Suprapubic skin (tissue), 4 donors: ENCODE measurements around the gene MTMR4. TPM values are rescaled to one million over a fixed set of nuclear protein-coding genes. Genes with fewer than 3 reads are reported as not detected.

Source experiments
- DNase-seq, 2 donors: peaks; one replicate each; pipeline ENCODE4 v3.0.0-alpha.2; 2019; ENCODE audit warnings: low spot score in 2 of 2
- H3K27ac ChIP-seq: fragments of 200-600 bp; sonication (generic); one replicate; pipeline ENCODE4 v1.5.1; 2019
- H3K27me3 ChIP-seq: fragments of 200-600 bp; sonication (generic); one replicate; pipeline ENCODE4 v1.5.1; 2019
- H3K36me3 ChIP-seq: fragments of 200-600 bp; sonication (generic); one replicate; pipeline ENCODE4 v1.5.1; 2019
- H3K4me1 ChIP-seq: fragments of 200-600 bp; sonication (generic); one replicate; pipeline ENCODE4 v1.5.1; 2019
- H3K4me3 ChIP-seq: fragments of 200-600 bp; sonication (generic); one replicate; pipeline ENCODE4 v1.5.1; 2019; ENCODE audit warnings: mild to moderate bottlenecking
- H3K9me3 ChIP-seq: fragments of 200-600 bp; sonication (generic); one replicate; pipeline ENCODE4 v1.5.1; 2019
- EP300 ChIP-seq: sonication (generic); formaldehyde crosslinking; IDR thresholded peaks from one replicate; pipeline ENCODE4 v1.6.1; 2017; ENCODE audit warnings: antibody characterized with exemption
- POLR2A ChIP-seq, 2 donors: fragments of 450-650 bp; IDR thresholded peaks; one replicate each; pipeline ENCODE4 v1.6.1; 2017; ENCODE audit warnings: antibody characterized with exemption in 2 of 2, mild to moderate bottlenecking in 2 of 2, moderate library complexity in 2 of 2
- POLR2AphosphoS5 ChIP-seq, 3 donors: sonication (generic); formaldehyde crosslinking; IDR thresholded peaks; one replicate each; pipeline ENCODE4 v1.6.1; 2017; ENCODE audit warnings: antibody characterized with exemption in 3 of 3
- WGBS: methylation state at CpG from one replicate; pipeline ENCODE4 v1.1.5; 2018; 5-methylcytosine and 5-hydroxymethylcytosine counted together
- total RNA-seq, 4 donors: library from RNA; depleted of rRNA; stranded (reverse); fragments of >200 nt; gene quantifications; one replicate each; pipeline ENCODE4 v1.1.0, GENCODE V29; 2016
- TF ChIP-seq, protein P1 (sequence below), 2 donors: fragments of 200-600 bp in 1 of 2; fragments of 450-650 bp in 1 of 2; sonication (generic) in 1 of 2; IDR thresholded peaks; one replicate each; pipeline ENCODE4 v1.5.1; 2016 to 2019; ENCODE audit warnings: antibody characterized with exemption in 2 of 2, mild to moderate bottlenecking in 1 of 2, moderate library complexity in 1 of 2

The MTMR4 gene
- total RNA-seq, 4 donors from 2014 or later, result 31.7 to 66.0 (median 53.4) TPM

DNA sequence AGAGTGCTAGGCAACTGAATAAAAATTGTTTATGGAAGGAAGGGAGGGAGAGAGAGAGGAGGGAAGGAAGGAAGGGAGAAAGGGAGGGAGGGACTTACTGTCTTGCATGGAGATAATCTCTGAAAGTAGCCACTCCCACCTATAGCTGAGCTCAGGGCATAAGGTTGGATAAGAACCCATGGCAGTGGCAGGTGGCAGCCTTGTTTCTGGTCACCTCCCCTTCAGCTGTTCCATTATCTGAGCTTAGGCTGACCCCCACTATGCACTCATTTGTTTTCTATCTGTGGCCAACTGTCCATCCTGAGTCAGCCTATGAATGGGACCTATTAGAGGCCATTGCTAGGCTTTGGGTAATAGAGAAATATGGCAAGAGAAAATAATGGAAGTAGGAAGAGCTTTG is 25.3 kb upstream of the MTMR4 start:
- Histone ChIP-seq H3K9me3 (no peaks in the 10 kb centered on the region), H3K36me3 (no peaks in the 10 kb centered on the region), H3K4me3 (no peak overlapping the region), H3K27ac (no peak overlapping the region), H3K4me1 (peaks cover 2% of the 10 kb centered on the region), H3K27me3 (no peaks in the 10 kb centered on the region)
- TF ChIP-seq EP300, result no peak
- TF ChIP-seq, protein P1, sequence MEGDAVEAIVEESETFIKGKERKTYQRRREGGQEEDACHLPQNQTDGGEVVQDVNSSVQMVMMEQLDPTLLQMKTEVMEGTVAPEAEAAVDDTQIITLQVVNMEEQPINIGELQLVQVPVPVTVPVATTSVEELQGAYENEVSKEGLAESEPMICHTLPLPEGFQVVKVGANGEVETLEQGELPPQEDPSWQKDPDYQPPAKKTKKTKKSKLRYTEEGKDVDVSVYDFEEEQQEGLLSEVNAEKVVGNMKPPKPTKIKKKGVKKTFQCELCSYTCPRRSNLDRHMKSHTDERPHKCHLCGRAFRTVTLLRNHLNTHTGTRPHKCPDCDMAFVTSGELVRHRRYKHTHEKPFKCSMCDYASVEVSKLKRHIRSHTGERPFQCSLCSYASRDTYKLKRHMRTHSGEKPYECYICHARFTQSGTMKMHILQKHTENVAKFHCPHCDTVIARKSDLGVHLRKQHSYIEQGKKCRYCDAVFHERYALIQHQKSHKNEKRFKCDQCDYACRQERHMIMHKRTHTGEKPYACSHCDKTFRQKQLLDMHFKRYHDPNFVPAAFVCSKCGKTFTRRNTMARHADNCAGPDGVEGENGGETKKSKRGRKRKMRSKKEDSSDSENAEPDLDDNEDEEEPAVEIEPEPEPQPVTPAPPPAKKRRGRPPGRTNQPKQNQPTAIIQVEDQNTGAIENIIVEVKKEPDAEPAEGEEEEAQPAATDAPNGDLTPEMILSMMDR (IDR thresholded peaks at IDR 0.05), result no peak
- no peak for TF ChIP-seq POLR2A (IDR thresholded peaks at IDR 0.05)
- TF ChIP-seq POLR2AphosphoS5 (IDR thresholded peaks at IDR 0.05), result no peak
- no peak for DNase-seq

DNA sequence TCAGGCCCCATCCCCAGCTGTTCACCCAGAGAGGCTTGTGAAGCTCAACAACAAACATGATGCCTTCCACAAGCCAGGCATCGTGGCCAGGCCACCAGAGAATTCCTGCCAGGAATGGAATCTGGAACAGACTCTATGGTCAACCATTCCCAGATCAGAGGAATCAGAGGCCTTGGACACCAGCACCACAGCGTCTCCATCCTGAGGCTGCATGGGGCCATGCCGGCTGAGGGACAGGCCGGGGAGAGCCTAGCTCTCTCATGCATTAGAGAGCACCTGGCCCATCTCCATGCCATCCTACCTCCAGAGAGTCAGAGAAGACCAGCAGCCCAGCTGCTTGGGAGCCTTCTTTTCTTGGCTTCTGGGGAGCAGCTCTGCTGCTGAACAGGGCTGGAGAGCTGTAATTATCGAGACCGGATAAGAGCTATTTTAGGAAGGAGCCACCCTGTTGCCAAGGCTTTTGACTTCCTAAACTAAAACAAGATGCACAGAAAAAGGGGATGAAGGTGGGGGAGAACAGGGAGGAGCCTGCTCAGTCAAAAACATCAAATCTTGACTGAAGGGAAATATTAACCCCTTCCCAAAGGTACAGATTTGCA is 24.5 kb upstream of the MTMR4 start:
- Histone ChIP-seq H3K9me3 (no peaks in the 10 kb centered on the region), H3K4me1 (peaks cover 6% of the 10 kb centered on the region), H3K27ac (no peak overlapping the region), H3K36me3 (no peaks in the 10 kb centered on the region), H3K27me3 (no peaks in the 10 kb centered on the region), H3K4me3 (no peak overlapping the region)
- DNase-seq, result no peak
- TF ChIP-seq POLR2AphosphoS5 (IDR thresholded peaks at IDR 0.05) (no peak), EP300 (no peak), POLR2A (IDR thresholded peaks at IDR 0.05) (no peak)
- TF ChIP-seq, protein P1 (IDR thresholded peaks at IDR 0.05), result no peak
- 31% methylated on average over 2 of the region's 6 CpGs for WGBS

DNA sequence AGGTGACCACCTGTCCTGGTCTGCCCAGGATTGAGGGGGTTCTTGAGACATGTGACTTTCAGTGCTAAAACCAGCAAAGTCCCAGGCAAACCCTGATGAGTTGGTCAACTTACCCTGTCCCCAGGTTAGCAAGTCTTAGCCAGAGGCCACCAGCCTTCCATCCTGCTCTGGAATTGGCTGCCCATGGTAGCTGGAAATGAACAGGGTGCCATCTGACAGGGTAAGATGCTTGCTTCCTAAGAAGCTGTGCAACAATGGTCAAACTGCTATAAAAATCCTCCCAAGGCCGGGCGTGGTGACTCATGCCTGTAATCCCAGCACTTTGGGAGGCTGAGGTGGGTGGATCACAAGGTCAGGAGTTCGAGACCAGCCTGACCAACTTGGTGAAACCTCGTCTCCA is 22.8 kb upstream of the MTMR4 start:
- peaks cover 13% of the 10 kb centered on the region for H3K4me1 ChIP-seq
- H3K27ac ChIP-seq, result no peak overlapping the region
- H3K9me3 ChIP-seq, result no peaks in the 10 kb centered on the region
- H3K4me3 ChIP-seq, result no peak overlapping the region
- 88% methylated on average over 4 of the region's 4 CpGs for WGBS
- H3K27me3 ChIP-seq, result no peaks in the 10 kb centered on the region
- TF ChIP-seq POLR2A (IDR thresholded peaks at IDR 0.05), result no peak
- TF ChIP-seq, protein P1 (IDR thresholded peaks at IDR 0.05), result no peak
- no peak for TF ChIP-seq POLR2AphosphoS5 (IDR thresholded peaks at IDR 0.05)
- TF ChIP-seq EP300, result no peak
- H3K36me3 ChIP-seq, result no peaks in the 10 kb centered on the region
- no peak for DNase-seq

DNA sequence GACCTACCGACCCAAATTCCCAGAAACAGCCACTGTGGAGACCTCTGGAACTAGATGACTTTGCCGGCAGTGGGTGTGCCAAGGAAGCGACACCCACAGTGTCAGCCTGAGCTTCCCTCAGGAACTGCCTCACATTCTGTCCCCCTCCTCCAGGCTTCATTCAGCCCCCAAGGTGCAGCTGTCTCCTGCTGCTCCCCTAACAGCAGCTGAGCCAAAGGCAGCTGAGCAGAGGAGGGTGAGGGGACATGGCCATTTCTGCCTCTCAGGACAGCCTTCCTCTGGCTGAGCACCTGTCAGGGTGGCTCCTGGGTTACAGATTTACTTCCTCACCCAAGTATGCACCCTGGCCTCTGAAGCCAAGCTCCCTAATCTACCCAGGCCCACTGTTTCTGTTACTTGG is 22.1 kb upstream of the MTMR4 start:
- no peak for DNase-seq
- TF ChIP-seq, protein P1 (IDR thresholded peaks at IDR 0.05), result no peak
- TF ChIP-seq POLR2AphosphoS5 (IDR thresholded peaks at IDR 0.05) (no peak), EP300 (no peak), POLR2A (IDR thresholded peaks at IDR 0.05) (no peak)
- 85% methylated on average over 3 of the region's 3 CpGs for WGBS
- Histone ChIP-seq H3K4me3 (no peak overlapping the region), H3K36me3 (no peaks in the 10 kb centered on the region), H3K27me3 (no peaks in the 10 kb centered on the region), H3K27ac (no peak overlapping the region), H3K9me3 (no peaks in the 10 kb centered on the region), H3K4me1 (peaks cover 18% of the 10 kb centered on the region)

DNA sequence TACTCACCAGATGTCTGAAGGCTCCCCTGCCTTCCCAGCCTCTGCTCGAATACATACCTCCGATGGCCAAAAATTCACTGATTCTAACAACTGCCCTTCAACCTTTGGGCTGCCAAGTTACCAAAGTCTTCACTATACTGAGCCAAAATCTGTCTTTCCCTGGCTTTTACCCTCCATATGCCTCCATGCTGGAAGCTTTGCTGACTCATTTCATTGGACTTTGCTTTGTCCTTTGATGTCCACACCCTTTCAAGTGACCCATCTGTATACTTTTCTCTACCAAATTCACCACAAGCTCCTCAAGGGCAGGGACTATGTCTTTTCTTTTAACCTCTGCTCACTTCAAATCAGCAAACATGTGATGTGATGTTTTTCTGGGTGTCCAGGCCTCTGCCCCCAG is 21.0 kb upstream of the MTMR4 start:
- no peaks in the 10 kb centered on the region for H3K9me3 ChIP-seq
- no peak overlapping the region for H3K27ac ChIP-seq
- WGBS, result 73% methylated on average over 2 of the region's 2 CpGs
- no peak overlapping the region for H3K4me3 ChIP-seq
- no peaks in the 10 kb centered on the region for H3K36me3 ChIP-seq
- no peaks in the 10 kb centered on the region for H3K27me3 ChIP-seq
- no peak for TF ChIP-seq POLR2AphosphoS5 (IDR thresholded peaks at IDR 0.05)
- TF ChIP-seq EP300, result no peak
- no peak for TF ChIP-seq POLR2A (IDR thresholded peaks at IDR 0.05)
- TF ChIP-seq, protein P1 (IDR thresholded peaks at IDR 0.05), result no peak
- H3K4me1 ChIP-seq, result peaks cover 24% of the 10 kb centered on the region
- DNase-seq, result no peak
